H1 (cell line): ENCODE data around the gene ACER1. TPM values are rescaled to one million over a fixed set of nuclear protein-coding genes. Genes with fewer than 3 reads are reported as not detected.

Experiments used
- CTCF ChIA-PET: fragments of 300-600 bp; sonication (Branson Sonifier 250); formaldehyde crosslinking; loops from one replicate; lab custom pipeline; 2021; ENCODE audit not compliant: partially characterized antibody; lab: Charles Lee
- POLR2A ChIA-PET: fragments of 300-600 bp; sonication (Branson Sonifier 250); formaldehyde crosslinking; loops from one replicate; lab custom pipeline; 2021; ENCODE audit warnings: inconsistent platforms; ENCODE audit not compliant: partially characterized antibody; lab: Charles Lee
- DNase-seq, 2 experiments: peaks; one replicate each; pipeline versions ENCODE4 v3.0.0 to v3.0.0-alpha.2; 2010 to 2022; ENCODE audit warnings: low spot score in 2 of 2, low read depth in 1 of 2, mixed read lengths in 1 of 2
- FAIRE-seq: peaks from 2 replicates; lab custom pipeline; 2011; peaks lifted over from hg19 to GRCh38; lab: Jason Lieb, UNC
- H2AFZ ChIP-seq: 2 replicates; pipeline ENCODE4 v1.8.1; 2012; ENCODE audit warnings: low read length, inconsistent platforms
- H2AK5ac ChIP-seq: 2 replicates; pipeline ENCODE4 v1.6.1; 2013; ENCODE audit warnings: low read depth, low read length
- H2BK120ac ChIP-seq: replicated peaks from 2 replicates; pipeline ENCODE3; 2013; ENCODE audit warnings: low read depth, low read length, inconsistent platforms
- H2BK12ac ChIP-seq: 2 replicates; pipeline ENCODE4 v1.6.1; 2013; ENCODE audit warnings: low read depth, low read length
- H2BK15ac ChIP-seq: 2 replicates; pipeline ENCODE4 v1.6.1; 2013; ENCODE audit warnings: low read length
- H2BK20ac ChIP-seq: 2 replicates; pipeline ENCODE4 v1.6.1; 2013; ENCODE audit warnings: low read length
- H2BK5ac ChIP-seq: 2 replicates; pipeline ENCODE4 v1.6.1; 2013; ENCODE audit warnings: low read depth, low read length
- H3K14ac ChIP-seq: 2 replicates; pipeline ENCODE4 v1.6.1; 2013; ENCODE audit warnings: inconsistent platforms; ENCODE audit not compliant: insufficient read length
- H3K18ac ChIP-seq: 2 replicates; pipeline ENCODE4 v1.6.1; 2013; ENCODE audit warnings: low read length; ENCODE audit errors: extremely low read depth
- H3K23ac ChIP-seq: 2 replicates; pipeline ENCODE4 v1.6.1; 2013; ENCODE audit warnings: inconsistent platforms; ENCODE audit not compliant: insufficient read length
- H3K23me2 ChIP-seq: 2 replicates; pipeline ENCODE4 v1.6.1; 2013; ENCODE audit warnings: low read depth, low read length
- H3K27ac ChIP-seq: 2 replicates; pipeline ENCODE4 v1.6.1; 2011; ENCODE audit warnings: low read depth, low read length, inconsistent platforms
- H3K27me3 ChIP-seq, 4 experiments: replicated peaks in 1 of 4; 1 replicate in 1 of 4; 2 replicates in 3 of 4; pipeline versions ENCODE4 v1.6.1 to v1.8.1; 2011 to 2013; ENCODE audit warnings: low read length in 3 of 4, mild to moderate bottlenecking in 3 of 4, inconsistent platforms in 2 of 4, mixed read lengths in 2 of 4, moderate library complexity in 1 of 4; ENCODE audit not compliant: control insufficient read depth in 3 of 4, insufficient read depth in 3 of 4; ENCODE audit errors: extremely low read depth in 1 of 4
- H3K36me3 ChIP-seq, 4 experiments: 2 replicates each; pipeline versions ENCODE4 v1.6.1 to v1.8.1; 2011 to 2013; ENCODE audit warnings: mild to moderate bottlenecking in 4 of 4, low read length in 3 of 4, moderate library complexity in 2 of 4, control low read depth in 1 of 4, inconsistent platforms in 1 of 4; ENCODE audit not compliant: insufficient read depth in 4 of 4, control insufficient read depth in 2 of 4
- H3K4ac ChIP-seq: replicated peaks from 2 replicates; pipeline ENCODE3; 2013; ENCODE audit warnings: low read length, low read depth, mixed read lengths, inconsistent platforms; ENCODE audit not compliant: insufficient read length
- H3K4me1 ChIP-seq, 4 experiments: replicated peaks in 1 of 4; 1 replicate in 1 of 4; 2 replicates in 3 of 4; pipeline versions ENCODE4 v1.6.1 to v1.8.1; 2011 to 2013; ENCODE audit warnings: low read length in 3 of 4, inconsistent platforms in 2 of 4, mixed read lengths in 1 of 4; ENCODE audit not compliant: insufficient read depth in 4 of 4, control insufficient read depth in 3 of 4
- H3K4me2 ChIP-seq, 2 experiments: 2 replicates each; pipeline versions ENCODE4 v1.6.1 to v1.8.1; 2011 to 2013; ENCODE audit warnings: low read depth in 2 of 2, low read length in 2 of 2, control low read depth in 1 of 2, inconsistent platforms in 1 of 2, mild to moderate bottlenecking in 1 of 2; ENCODE audit not compliant: insufficient read depth in 1 of 2
- H3K4me3 ChIP-seq, 4 experiments: fragments of 200-600, 300-600 bp in 1 of 4; sonication (generic), shearing (Covaris generic), sonication (Bioruptor Twin) in 1 of 4; 2 replicates each; pipeline versions ENCODE4 v1.5.1 to v1.8.1; 2011 to 2016; ENCODE audit warnings: low read length in 4 of 4, low read depth in 3 of 4, control low read depth in 2 of 4, inconsistent platforms in 2 of 4, mild to moderate bottlenecking in 2 of 4, mixed read lengths in 1 of 4, moderate library complexity in 1 of 4; ENCODE audit not compliant: insufficient read depth in 2 of 4; ENCODE audit errors: extremely low read depth in 1 of 4
- H3K56ac ChIP-seq: replicated peaks from 2 replicates; pipeline ENCODE3; 2013; ENCODE audit warnings: low read depth, mild to moderate bottlenecking, mixed read lengths, low read length, inconsistent platforms; ENCODE audit not compliant: insufficient read length
- H3K79me1 ChIP-seq: 2 replicates; pipeline ENCODE4 v1.6.1; 2013; ENCODE audit warnings: low read depth, low read length, control low read depth
- H3K79me2 ChIP-seq, 2 experiments: 2 replicates each; pipeline versions ENCODE4 v1.6.1 to v1.8.1; 2012 to 2013; ENCODE audit warnings: low read length in 2 of 2, mild to moderate bottlenecking in 2 of 2, inconsistent platforms in 1 of 2; ENCODE audit not compliant: insufficient read depth in 2 of 2, control insufficient read depth in 1 of 2
- H3K9ac ChIP-seq, 4 experiments: replicated peaks in 1 of 4; 1 replicate in 1 of 4; 2 replicates in 3 of 4; pipeline versions ENCODE4 v1.6.1 to v1.8.1; 2011 to 2013; ENCODE audit warnings: low read depth in 3 of 4, low read length in 3 of 4, control low read depth in 2 of 4, mild to moderate bottlenecking in 2 of 4, moderate library complexity in 2 of 4, inconsistent platforms in 1 of 4; ENCODE audit errors: extremely low read depth in 1 of 4
- H3K9me3 ChIP-seq, 2 experiments: 2 replicates each; pipeline versions ENCODE4 v1.6.1 to v1.8.1; 2012 to 2013; ENCODE audit warnings: mild to moderate bottlenecking in 2 of 2, moderate library complexity in 2 of 2, control low read depth in 1 of 2, inconsistent platforms in 1 of 2, low read depth in 1 of 2, low read length in 1 of 2, mixed read lengths in 1 of 2; ENCODE audit not compliant: insufficient read depth in 2 of 2
- H4K20me1 ChIP-seq, 2 experiments: replicated peaks in 1 of 2; 2 replicates each; pipeline versions ENCODE3 to v1.8.1; 2011 to 2013; ENCODE audit warnings: inconsistent platforms in 2 of 2, low read length in 2 of 2, mild to moderate bottlenecking in 1 of 2; ENCODE audit not compliant: insufficient read depth in 2 of 2, control insufficient read depth in 1 of 2
- H4K5ac ChIP-seq: 2 replicates; pipeline ENCODE4 v1.6.1; 2013; ENCODE audit warnings: low read length, low read depth, mixed read lengths, inconsistent platforms; ENCODE audit not compliant: insufficient read length
- H4K8ac ChIP-seq: 2 replicates; pipeline ENCODE4 v1.8.0; 2013; ENCODE audit warnings: mild to moderate bottlenecking, moderate library complexity, low read length, inconsistent platforms; ENCODE audit not compliant: insufficient read depth; ENCODE audit errors: extremely low read depth
- H4K91ac ChIP-seq: replicated peaks from 2 replicates; pipeline ENCODE3; 2013; ENCODE audit warnings: low read length, mixed read lengths, inconsistent platforms; ENCODE audit not compliant: insufficient read length
- BRCA1 ChIP-seq: IDR thresholded peaks from 2 replicates; pipeline ENCODE4 v1.6.1; 2012; ENCODE audit warnings: low read depth, low read length, improper control_type of control experiment
- KDM4A ChIP-seq: IDR thresholded peaks from one replicate; pipeline ENCODE4 v1.7.1; 2012; ENCODE audit warnings: low read depth, mild to moderate bottlenecking, moderate library complexity, low read length, inconsistent platforms; ENCODE audit not compliant: severe bottlenecking
- SIRT6 ChIP-seq: IDR thresholded peaks from one replicate; pipeline ENCODE4 v1.7.1; 2012; ENCODE audit warnings: low read length, inconsistent platforms
- TAF1 ChIP-seq: IDR thresholded peaks from 2 replicates; pipeline ENCODE4 v1.6.1; 2011; ENCODE audit warnings: mild to moderate bottlenecking, low read depth, low read length
- WGBS, 2 experiments: shearing (Covaris generic) in 1 of 2; methylation state at CpG; one replicate each; pipeline versions ENCODE4 v1.1.6 to v1.1.7; 2013 to 2015; ENCODE audit warnings: low lambda C conversion rate in 2 of 2, mixed read lengths in 2 of 2, inconsistent platforms in 1 of 2, low coverage in 1 of 2, missing lambda C conversion rate in 1 of 2; ENCODE audit not compliant: insufficient replicate concordance in 2 of 2, insufficient coverage in 1 of 2, insufficient read length in 1 of 2; ENCODE audit errors: extremely low coverage in 1 of 2, missing lambda C conversion rate in 1 of 2; 5-methylcytosine and 5-hydroxymethylcytosine counted together
- polyA plus RNA-seq, 7 experiments: library from polyadenylated mRNA; depleted of rRNA in 3 of 7; stranded (reverse) in 5 of 7; unstranded in 2 of 7; fragments of >200 nt in 5 of 7; fragments of 200-250 nt in 2 of 7; gene quantifications; 1 replicate in 5 of 7; 2 replicates in 1 of 7; 4 replicates in 1 of 7; pipeline versions ENCODE4 v1.2.1 to v1.2.3, GENCODE V29; 2011 to 2013; ENCODE audit warnings: missing spikeins in 2 of 7, mixed read lengths in 2 of 7
- total RNA-seq: library from RNA; stranded (reverse); fragmentation: NEBNext Ultra II Directional; extraction: Animal tissue kit (Norgen Biotek cat#: 25700); gene quantifications from 2 replicates; pipeline ENCODE4 v1.2.1, GENCODE V29; 2021
- TF ChIP-seq, protein P1 (sequence below): IDR thresholded peaks from 2 replicates; pipeline ENCODE4 v1.6.1; 2012; ENCODE audit warnings: inconsistent platforms
- TF ChIP-seq, protein P2 (sequence below): IDR thresholded peaks from 2 replicates; pipeline ENCODE4 v1.6.1; 2011; ENCODE audit warnings: low read length, improper control_type of control experiment

The ACER1 gene
- total and polyA plus RNA-seq, 2 of the 8 experiments (the other 6 are each of a cell fraction or from before 2014, with no cell fraction given): 0.05 TPM; not detected in 1

DNA sequence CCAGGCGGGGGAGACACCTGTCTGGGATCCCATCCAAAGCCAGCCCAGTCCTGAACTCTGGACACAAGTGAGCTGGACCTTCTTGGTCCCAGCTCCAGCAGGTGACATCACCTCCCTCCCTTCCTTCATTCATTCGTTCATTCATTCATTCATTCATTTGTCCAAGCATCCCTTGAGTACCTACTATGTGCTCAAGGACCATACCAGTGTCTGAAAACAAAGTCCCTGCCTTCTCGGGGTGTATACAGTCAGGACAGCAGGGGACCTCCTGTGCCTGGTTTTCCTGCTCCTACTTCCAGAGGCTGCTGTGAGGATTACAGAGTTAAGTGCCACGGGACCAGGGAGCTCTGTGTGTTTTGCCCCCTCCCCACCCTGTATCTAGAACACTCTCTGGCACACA is 14.0 kb downstream of the ACER1 start:
- no peak overlapping the region for H3K4me2 ChIP-seq
- H2BK12ac ChIP-seq: no peak overlapping the region
- no peak overlapping the region for H3K4me3 ChIP-seq
- no peaks in the 10 kb centered on the region for H3K79me1 ChIP-seq
- no peak overlapping the region for H2BK15ac ChIP-seq
- no peak overlapping the region for H3K23ac ChIP-seq
- no peak overlapping the region for H4K8ac ChIP-seq
- no peaks in the 10 kb centered on the region for H3K27me3 ChIP-seq
- H4K91ac ChIP-seq: no peak overlapping the region
- no peak for FAIRE-seq
- H4K5ac ChIP-seq: no peak overlapping the region
- H3K9ac ChIP-seq: no peak overlapping the region
- no peaks in the 10 kb centered on the region for H4K20me1 ChIP-seq
- 65% methylated on average over 4 of the region's 4 CpGs; no CpG with 5 or more reads in 1 of the 2 experiments for WGBS, 2 experiments
- no peak overlapping the region for H3K27ac ChIP-seq
- H2AK5ac ChIP-seq: no peak overlapping the region
- no peak for DNase-seq
- no peak overlapping the region for H2BK120ac ChIP-seq
- H3K23me2 ChIP-seq: no peaks in the 10 kb centered on the region
- H2BK20ac ChIP-seq: no peak overlapping the region
- H3K14ac ChIP-seq: no peak overlapping the region
- peaks cover 17 to 18% of the 10 kb centered on the region in 2 experiments; a peak in 2 of 4 replicates for H3K9me3 ChIP-seq
- no peaks in the 10 kb centered on the region for H3K4me1 ChIP-seq
- H3K36me3 ChIP-seq: no peaks in the 10 kb centered on the region
- H2BK5ac ChIP-seq: no peak overlapping the region
- no peak overlapping the region for H3K56ac ChIP-seq
- CTCF ChIA-PET: no interaction called here
- H3K4ac ChIP-seq: no peak overlapping the region
- H3K18ac ChIP-seq: no peak overlapping the region
- POLR2A ChIA-PET: interaction anchor here (0.6 kb wide), 1 partner anchor 92 kb away, joined by 4 read pairs; no protein-coding TSS in a partner anchor
- TF ChIP-seq TAF1: no peak
- no peak for TF ChIP-seq KDM4A
- no peak for TF ChIP-seq SIRT6
- TF ChIP-seq, protein P1, sequence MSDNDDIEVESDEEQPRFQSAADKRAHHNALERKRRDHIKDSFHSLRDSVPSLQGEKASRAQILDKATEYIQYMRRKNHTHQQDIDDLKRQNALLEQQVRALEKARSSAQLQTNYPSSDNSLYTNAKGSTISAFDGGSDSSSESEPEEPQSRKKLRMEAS: no peak
- TF ChIP-seq, protein P2, sequence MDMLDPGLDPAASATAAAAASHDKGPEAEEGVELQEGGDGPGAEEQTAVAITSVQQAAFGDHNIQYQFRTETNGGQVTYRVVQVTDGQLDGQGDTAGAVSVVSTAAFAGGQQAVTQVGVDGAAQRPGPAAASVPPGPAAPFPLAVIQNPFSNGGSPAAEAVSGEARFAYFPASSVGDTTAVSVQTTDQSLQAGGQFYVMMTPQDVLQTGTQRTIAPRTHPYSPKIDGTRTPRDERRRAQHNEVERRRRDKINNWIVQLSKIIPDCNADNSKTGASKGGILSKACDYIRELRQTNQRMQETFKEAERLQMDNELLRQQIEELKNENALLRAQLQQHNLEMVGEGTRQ: no peak
- TF ChIP-seq BRCA1: no peak
- H3K79me2 ChIP-seq: no peaks in the 10 kb centered on the region
- H2AFZ ChIP-seq: no peak overlapping the region
